WTC11 (cell line): ENCODE measurements around the gene PTX4. TPM values are rescaled to one million over a fixed set of nuclear protein-coding genes. Genes with fewer than 3 reads are reported as not detected.

Experiments used
- ATAC-seq: fragments of 200-7000 bp; cut with Tn5 transposase; 2 replicates; pipeline ENCODE4 v1.10.0; 2021; ENCODE audit warnings: mild to moderate bottlenecking, moderate library complexity
- Bru-seq: library from RNA; stranded (reverse); fragments of 400-500 nt; gene quantifications from one replicate; lab custom pipeline; 2021; lab: Mats Ljungman, UMichigan
- CTCF ChIA-PET: fragments of 300-600 bp; sonication (Branson Sonifier 250); formaldehyde crosslinking; loops from one replicate; lab custom pipeline; 2021; ENCODE audit warnings: antibody characterized with exemption; lab: Charles Lee
- POLR2A ChIA-PET: fragments of 350-600 bp; sonication (Branson Sonifier 250); formaldehyde crosslinking; loops from one replicate; lab custom pipeline; 2021; ENCODE audit warnings: antibody characterized with exemption; lab: Charles Lee
- DNase-seq: peaks from one replicate; pipeline ENCODE4 v3.0.0; 2021; ENCODE audit warnings: low spot score
- H3K27ac Mint-ChIP-seq: 2 replicates; pipeline ENCODE4 v1.8.0; 2021; ENCODE audit warnings: mixed read lengths
- H3K27me3 Mint-ChIP-seq: 2 replicates; pipeline ENCODE4 v1.8.0; 2021; ENCODE audit warnings: low read depth, mild to moderate bottlenecking, moderate library complexity, mixed read lengths
- H3K36me3 Mint-ChIP-seq: 2 replicates; pipeline ENCODE4 v1.8.0; 2021; ENCODE audit warnings: mixed read lengths
- H3K4me1 Mint-ChIP-seq: 2 replicates; pipeline ENCODE4 v1.8.0; 2022; ENCODE audit warnings: mixed read lengths
- H3K4me3 Mint-ChIP-seq: 2 replicates; pipeline ENCODE4 v1.8.0; 2021; ENCODE audit warnings: mild to moderate bottlenecking, moderate library complexity, mixed read lengths
- H3K9me3 Mint-ChIP-seq: 2 replicates; pipeline ENCODE4 v1.8.0; 2021; ENCODE audit warnings: mixed read lengths
- ELF4 ChIP-seq: sonication (generic); formaldehyde crosslinking; IDR thresholded peaks from 2 replicates; pipeline ENCODE4 v1.8.1; 2022; ENCODE audit warnings: low read depth, mild to moderate bottlenecking, moderate library complexity, missing genetic modification reagents
- MXD4 ChIP-seq: fragments of 250-450 bp; sonication (Bioruptor Pico); IDR thresholded peaks from 2 replicates; pipeline ENCODE4 v1.8.0; 2021; ENCODE audit warnings: mild to moderate bottlenecking, moderate library complexity, borderline replicate concordance
- NR1H2 ChIP-seq: sonication (generic); formaldehyde crosslinking; IDR thresholded peaks from 2 replicates; pipeline ENCODE4 v1.9.0; 2021; ENCODE audit warnings: mild to moderate bottlenecking, moderate library complexity, missing genetic modification reagents
- RORB ChIP-seq: fragments of 250-450 bp; sonication (Bioruptor Pico); IDR thresholded peaks from 2 replicates; pipeline ENCODE4 v1.9.0; 2021; ENCODE audit warnings: mild to moderate bottlenecking
- ZNF138 ChIP-seq: sonication (generic); formaldehyde crosslinking; conservative IDR thresholded peaks from 2 replicates; pipeline ENCODE4 v1.8.1; 2022; ENCODE audit warnings: mild to moderate bottlenecking, moderate library complexity, missing genetic modification reagents
- ZNF263 ChIP-seq: sonication (generic); formaldehyde crosslinking; IDR thresholded peaks from 2 replicates; pipeline ENCODE4 v1.8.1; 2022; ENCODE audit warnings: low read depth, mild to moderate bottlenecking, moderate library complexity, missing genetic modification reagents
- ZNF317 ChIP-seq: sonication (generic); formaldehyde crosslinking; IDR thresholded peaks from 2 replicates; pipeline ENCODE4 v1.8.1; 2023; ENCODE audit warnings: low read depth, mild to moderate bottlenecking, moderate library complexity, missing genetic modification reagents, borderline replicate concordance
- long read RNA-seq, 3 experiments: library from RNA in 1 of 3; library from capped mRNA in 1 of 3; library from polyadenylated mRNA in 1 of 3; unstranded in 2 of 3; stranded (forward) in 1 of 3; transcript quantifications; one replicate each; pipeline ENCODE4 v2.0.0, GENCODE V29; 2021
- total RNA-seq: library from RNA; stranded (reverse); gene quantifications from 3 replicates; pipeline ENCODE4 v1.2.3, GENCODE V29; 2021
- TF ChIP-seq, protein P1 (sequence below): sonication (generic); formaldehyde crosslinking; IDR thresholded peaks from 2 replicates; pipeline ENCODE4 v1.8.0; 2023; ENCODE audit warnings: missing genetic modification reagents, mild to moderate bottlenecking, borderline replicate concordance
- TF ChIP-seq, protein P2 (sequence below): sonication (generic); formaldehyde crosslinking; IDR thresholded peaks from 2 replicates; pipeline ENCODE4 v1.8.0; 2023; ENCODE audit warnings: mild to moderate bottlenecking, missing genetic modification reagents
- TF ChIP-seq, protein P3 (sequence below): sonication (generic); formaldehyde crosslinking; IDR thresholded peaks from 2 replicates; pipeline ENCODE4 v1.8.0; 2022; ENCODE audit warnings: mild to moderate bottlenecking, missing genetic modification reagents
- TF ChIP-seq, protein P4 (sequence below): fragments of 250-450 bp; sonication (Bioruptor Pico); IDR thresholded peaks from 2 replicates; pipeline ENCODE4 v2.1.2; 2022; ENCODE audit warnings: mild to moderate bottlenecking, moderate library complexity
- TF ChIP-seq, protein P5 (sequence below): sonication (generic); formaldehyde crosslinking; IDR thresholded peaks from 2 replicates; pipeline ENCODE4 v1.8.0; 2023; ENCODE audit warnings: missing genetic modification reagents
- TF ChIP-seq, protein P6 (sequence below): sonication (generic); formaldehyde crosslinking; IDR thresholded peaks from 2 replicates; pipeline ENCODE4 v1.8.1; 2023; ENCODE audit warnings: mild to moderate bottlenecking, missing genetic modification reagents, moderate library complexity

PTX4 gene, protein sequence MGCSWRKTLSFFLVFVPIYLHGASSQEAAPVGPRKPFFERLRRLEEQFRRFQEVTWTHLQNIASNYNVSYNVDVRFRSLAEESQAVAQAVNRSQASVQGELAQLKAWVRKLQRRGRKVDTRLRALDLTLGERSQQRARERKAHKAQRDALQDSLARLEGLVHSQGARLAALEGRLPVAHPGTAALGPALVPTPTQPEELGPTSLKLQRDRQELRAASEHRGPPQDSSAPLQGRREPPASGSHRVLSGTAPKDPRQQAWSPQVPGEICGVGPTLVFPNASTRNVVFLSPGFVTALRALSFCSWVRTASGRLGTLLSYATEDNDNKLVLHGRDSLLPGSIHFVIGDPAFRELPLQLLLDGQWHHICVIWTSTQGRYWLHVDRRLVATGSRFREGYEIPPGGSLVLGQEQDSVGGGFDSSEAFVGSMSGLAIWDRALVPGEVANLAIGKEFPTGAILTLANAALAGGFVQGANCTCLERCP
- total RNA-seq (0.16 to 0.26 TPM (median 0.18 TPM) in 3 replicates), Bru-seq, nascent RNA (not detected)
- long read RNA-seq, experiment 1, result 0 reads
- long read RNA-seq, experiment 2, result 0 reads
- long read RNA-seq, experiment 3, result 0 reads

DNA sequence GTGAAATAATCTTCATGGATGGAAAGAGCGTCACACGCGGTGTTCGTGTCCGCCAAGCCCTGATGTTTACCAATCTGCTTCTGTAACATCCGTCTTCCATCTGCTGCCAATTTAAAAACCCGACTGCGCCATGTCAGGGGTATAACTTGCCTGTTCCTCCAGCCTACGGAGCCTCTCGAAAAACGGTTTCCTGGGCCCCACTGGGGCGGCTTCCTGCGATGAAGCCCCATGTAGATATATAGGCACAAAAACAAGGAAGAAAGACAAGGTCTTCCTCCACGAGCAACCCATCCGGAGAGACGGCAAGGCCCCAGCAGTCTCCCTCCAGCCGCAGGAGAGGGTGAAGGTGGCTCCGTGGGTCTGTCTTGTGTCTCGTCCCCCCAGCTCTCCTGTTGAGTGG, at the start of gene PTX4:
PTX4 (minus strand) TSS at position 326 of the 400 bp plus-strand sequence; CDS start at position 291, 35 bp downstream.
- H3K9me3 Mint-ChIP-seq, result no peaks in the 10 kb centered on the region
- H3K4me1 Mint-ChIP-seq, result peaks cover 6% of the 10 kb centered on the region; the same call in 1 of the 2 replicates
- no peak within 1 kb of the TSS for H3K4me3 Mint-ChIP-seq
- POLR2A ChIA-PET, result no interaction called here
- TF ChIP-seq, protein P1, sequence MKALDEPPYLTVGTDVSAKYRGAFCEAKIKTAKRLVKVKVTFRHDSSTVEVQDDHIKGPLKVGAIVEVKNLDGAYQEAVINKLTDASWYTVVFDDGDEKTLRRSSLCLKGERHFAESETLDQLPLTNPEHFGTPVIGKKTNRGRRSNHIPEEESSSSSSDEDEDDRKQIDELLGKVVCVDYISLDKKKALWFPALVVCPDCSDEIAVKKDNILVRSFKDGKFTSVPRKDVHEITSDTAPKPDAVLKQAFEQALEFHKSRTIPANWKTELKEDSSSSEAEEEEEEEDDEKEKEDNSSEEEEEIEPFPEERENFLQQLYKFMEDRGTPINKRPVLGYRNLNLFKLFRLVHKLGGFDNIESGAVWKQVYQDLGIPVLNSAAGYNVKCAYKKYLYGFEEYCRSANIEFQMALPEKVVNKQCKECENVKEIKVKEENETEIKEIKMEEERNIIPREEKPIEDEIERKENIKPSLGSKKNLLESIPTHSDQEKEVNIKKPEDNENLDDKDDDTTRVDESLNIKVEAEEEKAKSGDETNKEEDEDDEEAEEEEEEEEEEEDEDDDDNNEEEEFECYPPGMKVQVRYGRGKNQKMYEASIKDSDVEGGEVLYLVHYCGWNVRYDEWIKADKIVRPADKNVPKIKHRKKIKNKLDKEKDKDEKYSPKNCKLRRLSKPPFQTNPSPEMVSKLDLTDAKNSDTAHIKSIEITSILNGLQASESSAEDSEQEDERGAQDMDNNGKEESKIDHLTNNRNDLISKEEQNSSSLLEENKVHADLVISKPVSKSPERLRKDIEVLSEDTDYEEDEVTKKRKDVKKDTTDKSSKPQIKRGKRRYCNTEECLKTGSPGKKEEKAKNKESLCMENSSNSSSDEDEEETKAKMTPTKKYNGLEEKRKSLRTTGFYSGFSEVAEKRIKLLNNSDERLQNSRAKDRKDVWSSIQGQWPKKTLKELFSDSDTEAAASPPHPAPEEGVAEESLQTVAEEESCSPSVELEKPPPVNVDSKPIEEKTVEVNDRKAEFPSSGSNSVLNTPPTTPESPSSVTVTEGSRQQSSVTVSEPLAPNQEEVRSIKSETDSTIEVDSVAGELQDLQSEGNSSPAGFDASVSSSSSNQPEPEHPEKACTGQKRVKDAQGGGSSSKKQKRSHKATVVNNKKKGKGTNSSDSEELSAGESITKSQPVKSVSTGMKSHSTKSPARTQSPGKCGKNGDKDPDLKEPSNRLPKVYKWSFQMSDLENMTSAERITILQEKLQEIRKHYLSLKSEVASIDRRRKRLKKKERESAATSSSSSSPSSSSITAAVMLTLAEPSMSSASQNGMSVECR (CRISPR knock-in tag), result no peak
- TF ChIP-seq, protein P2, sequence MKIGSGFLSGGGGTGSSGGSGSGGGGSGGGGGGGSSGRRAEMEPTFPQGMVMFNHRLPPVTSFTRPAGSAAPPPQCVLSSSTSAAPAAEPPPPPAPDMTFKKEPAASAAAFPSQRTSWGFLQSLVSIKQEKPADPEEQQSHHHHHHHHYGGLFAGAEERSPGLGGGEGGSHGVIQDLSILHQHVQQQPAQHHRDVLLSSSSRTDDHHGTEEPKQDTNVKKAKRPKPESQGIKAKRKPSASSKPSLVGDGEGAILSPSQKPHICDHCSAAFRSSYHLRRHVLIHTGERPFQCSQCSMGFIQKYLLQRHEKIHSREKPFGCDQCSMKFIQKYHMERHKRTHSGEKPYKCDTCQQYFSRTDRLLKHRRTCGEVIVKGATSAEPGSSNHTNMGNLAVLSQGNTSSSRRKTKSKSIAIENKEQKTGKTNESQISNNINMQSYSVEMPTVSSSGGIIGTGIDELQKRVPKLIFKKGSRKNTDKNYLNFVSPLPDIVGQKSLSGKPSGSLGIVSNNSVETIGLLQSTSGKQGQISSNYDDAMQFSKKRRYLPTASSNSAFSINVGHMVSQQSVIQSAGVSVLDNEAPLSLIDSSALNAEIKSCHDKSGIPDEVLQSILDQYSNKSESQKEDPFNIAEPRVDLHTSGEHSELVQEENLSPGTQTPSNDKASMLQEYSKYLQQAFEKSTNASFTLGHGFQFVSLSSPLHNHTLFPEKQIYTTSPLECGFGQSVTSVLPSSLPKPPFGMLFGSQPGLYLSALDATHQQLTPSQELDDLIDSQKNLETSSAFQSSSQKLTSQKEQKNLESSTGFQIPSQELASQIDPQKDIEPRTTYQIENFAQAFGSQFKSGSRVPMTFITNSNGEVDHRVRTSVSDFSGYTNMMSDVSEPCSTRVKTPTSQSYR (CRISPR knock-in tag), result no peak
- no peak for TF ChIP-seq ELF4
- TF ChIP-seq, protein P3, sequence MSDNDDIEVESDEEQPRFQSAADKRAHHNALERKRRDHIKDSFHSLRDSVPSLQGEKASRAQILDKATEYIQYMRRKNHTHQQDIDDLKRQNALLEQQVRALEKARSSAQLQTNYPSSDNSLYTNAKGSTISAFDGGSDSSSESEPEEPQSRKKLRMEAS (CRISPR knock-in tag), result no peak
- no peak for TF ChIP-seq ZNF263 (CRISPR knock-in tag)
- TF ChIP-seq, protein P4, sequence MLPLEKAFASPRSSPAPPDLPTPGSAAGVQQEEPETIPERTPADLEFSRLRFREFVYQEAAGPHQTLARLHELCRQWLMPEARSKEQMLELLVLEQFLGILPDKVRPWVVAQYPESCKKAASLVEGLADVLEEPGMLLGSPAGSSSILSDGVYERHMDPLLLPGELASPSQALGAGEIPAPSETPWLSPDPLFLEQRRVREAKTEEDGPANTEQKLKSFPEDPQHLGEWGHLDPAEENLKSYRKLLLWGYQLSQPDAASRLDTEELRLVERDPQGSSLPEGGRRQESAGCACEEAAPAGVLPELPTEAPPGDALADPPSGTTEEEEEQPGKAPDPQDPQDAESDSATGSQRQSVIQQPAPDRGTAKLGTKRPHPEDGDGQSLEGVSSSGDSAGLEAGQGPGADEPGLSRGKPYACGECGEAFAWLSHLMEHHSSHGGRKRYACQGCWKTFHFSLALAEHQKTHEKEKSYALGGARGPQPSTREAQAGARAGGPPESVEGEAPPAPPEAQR, result no peak
- TF ChIP-seq RORB (CRISPR knock-in tag), result no peak
- no peak for TF ChIP-seq MXD4
- TF ChIP-seq NR1H2 (CRISPR knock-in tag), result no peak
- TF ChIP-seq ZNF317 (CRISPR knock-in tag), result no peak
- TF ChIP-seq, protein P5, sequence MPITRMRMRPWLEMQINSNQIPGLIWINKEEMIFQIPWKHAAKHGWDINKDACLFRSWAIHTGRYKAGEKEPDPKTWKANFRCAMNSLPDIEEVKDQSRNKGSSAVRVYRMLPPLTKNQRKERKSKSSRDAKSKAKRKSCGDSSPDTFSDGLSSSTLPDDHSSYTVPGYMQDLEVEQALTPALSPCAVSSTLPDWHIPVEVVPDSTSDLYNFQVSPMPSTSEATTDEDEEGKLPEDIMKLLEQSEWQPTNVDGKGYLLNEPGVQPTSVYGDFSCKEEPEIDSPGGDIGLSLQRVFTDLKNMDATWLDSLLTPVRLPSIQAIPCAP (CRISPR knock-in tag), result no peak
- TF ChIP-seq, protein P6, sequence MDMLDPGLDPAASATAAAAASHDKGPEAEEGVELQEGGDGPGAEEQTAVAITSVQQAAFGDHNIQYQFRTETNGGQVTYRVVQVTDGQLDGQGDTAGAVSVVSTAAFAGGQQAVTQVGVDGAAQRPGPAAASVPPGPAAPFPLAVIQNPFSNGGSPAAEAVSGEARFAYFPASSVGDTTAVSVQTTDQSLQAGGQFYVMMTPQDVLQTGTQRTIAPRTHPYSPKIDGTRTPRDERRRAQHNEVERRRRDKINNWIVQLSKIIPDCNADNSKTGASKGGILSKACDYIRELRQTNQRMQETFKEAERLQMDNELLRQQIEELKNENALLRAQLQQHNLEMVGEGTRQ (CRISPR knock-in tag), result no peak
- no peak for TF ChIP-seq ZNF138 (CRISPR knock-in tag)
- no peak within 1 kb of the TSS for H3K27ac Mint-ChIP-seq
- H3K36me3 Mint-ChIP-seq, result no peaks in the 10 kb centered on the region
- ATAC-seq (no peak), DNase-seq (no peak)
- peaks cover 3% of the 10 kb centered on the region; the same call in 1 of the 2 replicates for H3K27me3 Mint-ChIP-seq
- CTCF ChIA-PET, result no interaction called here
